HL-60/S4 treated with phorbol 12-myristate 13-acetate at 8.2 ng/mL for 4 days and 3 days (cell line): Measurements from ENCODE around the gene CSNK1G1.
"Not testable (repeated sequence)": the region's sequence is repeated elsewhere in the genome, so short reads cannot be mapped to it uniquely, and the experiment has no call there.

Experiments
- in situ Hi-C: fragments of 300-500 bp; cut with MboI; formaldehyde crosslinking; loops from 2 replicates; pipeline ENCODE4 v1.15.0; 2022; ENCODE audit warnings: low sequenced_read_pairs

CSNK1G1 gene

GRCh38 chr15:64351265-64351664 is 4.7 kb downstream of the CSNK1G1 start:
- in situ Hi-C loops, result no loop called here

DNA sequence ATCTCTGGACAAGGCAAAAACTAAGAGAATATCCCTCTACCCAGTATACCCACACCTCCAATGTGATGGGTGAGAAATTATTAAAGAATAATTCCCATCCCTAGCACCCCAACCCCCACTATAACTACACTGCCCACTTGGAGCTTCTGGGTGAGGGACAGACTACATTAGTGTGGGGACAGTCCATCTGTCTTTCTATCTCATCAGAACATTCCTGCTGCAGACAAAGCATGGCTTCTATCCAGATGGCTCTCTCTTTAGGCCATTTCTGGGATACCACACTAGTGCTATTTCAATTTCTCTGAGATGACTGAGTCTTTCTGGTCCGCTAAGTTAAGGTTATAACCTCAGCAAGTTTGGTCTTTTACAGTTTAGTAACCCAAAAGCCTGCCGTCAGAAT is 6.6 kb downstream of the CSNK1G1 start:
- in situ Hi-C loops, result no loop called here

GRCh38 chr15:64348455-64348854 is 7.5 kb downstream of the CSNK1G1 start:
- in situ Hi-C loops, result no loop called here

- in situ Hi-C loops, result not testable (repeated sequence)
These were observed 9.7 kb downstream of the CSNK1G1 start for GRCh38 chr15:64346242-64346641.

DNA sequence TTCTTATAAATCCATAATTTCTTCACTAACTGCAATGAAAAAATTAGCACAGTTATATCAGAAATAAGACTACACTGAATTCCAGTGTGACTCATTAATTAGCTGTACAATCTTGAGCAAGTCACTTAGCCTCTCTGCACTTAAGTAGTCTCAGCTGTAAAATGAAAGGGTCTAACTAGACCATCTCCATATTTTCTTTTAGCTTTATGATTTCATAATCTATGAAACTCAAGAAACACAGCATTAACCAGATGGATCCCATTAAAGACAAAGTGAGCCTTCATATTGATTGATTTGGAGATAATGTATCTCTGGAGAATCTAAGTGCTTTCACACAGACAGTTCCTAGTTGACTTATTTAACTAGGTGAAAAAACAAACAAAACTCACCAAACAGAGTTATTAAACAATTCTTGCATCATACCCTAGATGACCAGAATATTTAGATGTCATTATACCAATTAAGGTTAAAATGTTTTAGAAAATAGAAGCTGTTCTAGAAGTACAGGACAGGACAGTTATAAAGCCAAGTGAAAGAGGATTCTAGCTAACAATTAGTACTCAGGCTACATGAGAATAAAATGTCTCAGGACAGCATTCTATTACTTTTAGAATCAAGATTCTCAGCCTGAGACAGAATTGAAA is 11.2 kb downstream of the CSNK1G1 start:
- in situ Hi-C loops, result no loop called here

DNA sequence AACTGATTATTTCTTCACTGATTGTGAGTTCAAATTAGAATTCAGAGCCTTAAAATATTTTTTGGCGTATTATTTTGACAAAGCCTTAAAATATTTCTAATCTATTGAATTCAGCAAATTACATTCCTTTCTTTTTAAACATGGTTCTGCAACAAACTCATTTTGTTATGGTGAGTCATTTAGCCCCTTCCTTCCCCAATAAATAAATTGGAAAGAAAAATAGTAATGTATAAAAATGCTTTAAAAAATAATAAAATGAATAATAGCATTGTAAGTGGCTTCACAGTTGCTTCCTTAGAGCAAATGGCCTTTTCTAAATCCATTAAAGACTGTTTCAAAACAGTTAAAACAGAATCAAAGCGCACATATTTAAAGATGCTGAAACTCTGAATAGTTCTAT is 12.1 kb downstream of the CSNK1G1 start:
- in situ Hi-C loops, result no loop called here

DNA sequence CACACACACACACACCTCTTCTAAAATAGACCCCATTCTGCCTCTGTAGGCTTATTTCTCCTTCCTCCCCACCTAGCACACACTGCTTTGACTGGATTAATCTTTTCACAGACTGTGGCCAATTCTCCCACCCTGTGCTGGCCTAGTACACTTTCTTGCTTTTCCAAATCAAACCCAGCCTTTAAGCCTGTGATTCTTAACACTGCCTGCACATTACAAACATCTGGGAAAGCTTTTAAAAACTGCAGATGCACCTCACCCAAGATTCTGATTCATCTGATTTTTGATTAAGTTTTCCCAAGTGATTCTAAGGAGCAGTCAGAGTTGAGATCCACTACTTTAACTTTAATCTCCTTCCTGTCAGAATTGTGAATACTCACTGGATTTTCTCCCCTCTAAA is 12.8 kb downstream of the CSNK1G1 start:
- in situ Hi-C loops, result no loop called here

DNA sequence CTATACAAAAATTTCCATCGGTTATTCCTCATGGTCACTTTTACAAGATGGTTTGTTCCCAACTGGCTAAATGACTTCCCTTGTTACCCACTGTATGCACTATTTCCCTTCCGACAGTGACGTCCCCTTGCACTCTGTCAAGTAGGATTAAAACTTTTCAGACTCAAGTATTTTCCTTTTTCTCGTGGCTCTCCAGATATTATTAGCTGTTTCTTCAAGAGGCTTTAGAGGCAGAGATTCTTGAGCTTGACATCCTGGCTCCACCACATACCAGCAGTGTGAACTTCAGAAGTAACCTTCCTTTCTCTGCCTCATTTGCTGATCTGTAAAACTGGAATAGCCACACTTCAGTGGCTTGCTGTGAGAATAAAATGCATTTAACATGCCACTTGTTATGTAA is 14.0 kb downstream of the CSNK1G1 start:
- in situ Hi-C loops, result no loop called here

DNA sequence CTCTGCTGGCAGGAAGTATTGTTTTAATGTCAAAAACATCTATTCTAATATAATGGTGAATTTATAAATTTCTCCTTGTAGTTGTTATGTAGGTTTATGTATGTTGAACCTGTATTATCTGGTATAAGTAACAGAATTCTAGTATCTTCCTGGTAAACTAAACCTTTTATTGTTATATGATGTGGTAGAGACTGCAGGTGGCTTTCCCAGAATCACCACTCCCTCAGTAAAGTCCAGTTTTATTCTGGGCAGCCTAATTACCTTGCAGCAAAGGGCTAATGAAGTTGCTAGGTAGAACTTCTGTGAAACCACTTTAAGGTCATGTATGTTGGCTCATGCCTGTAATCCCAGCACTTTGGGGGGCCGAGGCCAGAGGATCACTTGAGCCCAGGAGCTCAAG is 15.6 kb downstream of the CSNK1G1 start:
- in situ Hi-C loops, result no loop called here

GRCh38 chr15:64337761-64338160 is 18.2 kb downstream of the CSNK1G1 start:
- in situ Hi-C loops, result no loop called here

GRCh38 chr15:64333986-64334929 is 21.7 kb downstream of the CSNK1G1 start:
- in situ Hi-C loops, result no loop called here

GRCh38 chr15:64333516-64333915 is 22.5 kb downstream of the CSNK1G1 start:
- in situ Hi-C loops, result no loop called here

- in situ Hi-C loops, result not testable (repeated sequence)
These were observed 24.3 kb downstream of the CSNK1G1 start for GRCh38 chr15:64331668-64332067.

- in situ Hi-C loops, result not testable (repeated sequence)
These were observed 29.0 kb downstream of the CSNK1G1 start for GRCh38 chr15:64326975-64327374.

DNA sequence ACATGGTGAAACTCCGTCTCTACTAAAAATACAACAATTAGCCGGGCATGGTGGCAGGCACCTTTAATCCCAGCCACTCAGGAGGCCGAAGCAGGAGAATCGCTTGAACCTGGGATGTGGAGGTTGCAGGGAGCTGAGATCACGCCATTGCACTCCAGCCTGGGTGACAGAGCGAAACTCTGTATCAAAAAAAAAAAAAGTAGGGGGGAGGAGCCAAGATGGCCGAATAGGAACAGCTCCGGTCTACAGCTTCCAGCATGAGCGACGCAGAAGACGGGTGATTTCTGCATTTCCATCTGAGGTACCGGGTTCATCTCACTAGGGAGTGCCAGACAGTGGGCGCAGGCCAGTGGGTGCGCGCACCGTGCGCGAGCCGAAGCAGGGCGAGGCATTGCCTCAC is 29.5 kb downstream of the CSNK1G1 start:
- in situ Hi-C loops, result not testable (repeated sequence)

DNA sequence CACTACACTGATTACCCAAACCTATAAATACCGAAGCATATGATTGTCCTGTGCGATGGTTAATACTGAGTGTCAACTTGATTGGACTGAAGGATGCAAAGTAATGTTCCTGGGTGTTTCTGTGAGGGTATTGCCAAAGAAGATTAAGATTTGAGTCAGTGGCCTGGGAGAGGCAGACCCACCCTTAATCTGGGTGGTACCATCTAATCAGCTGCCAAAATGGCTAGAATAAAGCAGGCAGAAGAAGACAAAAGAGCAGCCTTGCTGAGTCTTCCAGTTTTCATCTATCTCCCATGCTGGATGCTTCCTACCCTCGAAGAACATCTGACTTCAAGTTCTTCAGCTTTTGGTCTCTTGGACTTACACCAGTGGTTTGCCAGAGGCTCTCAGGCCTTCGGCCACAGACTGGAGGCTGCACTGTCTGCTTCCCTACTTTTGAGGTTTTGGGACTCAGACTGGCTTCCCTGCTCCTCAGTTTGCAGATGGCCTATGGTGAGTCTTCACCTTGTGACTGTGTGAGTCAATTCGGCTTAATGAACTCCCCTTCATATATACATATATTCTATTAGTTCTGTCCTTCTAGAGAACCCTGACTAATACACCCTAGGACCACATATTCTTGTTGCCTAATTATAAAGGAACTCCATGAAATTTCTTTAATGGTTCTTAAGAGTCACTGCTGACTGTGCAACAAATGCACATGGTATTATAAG is 31.7 kb downstream of the CSNK1G1 start:
- in situ Hi-C loops, result no loop called here

DNA sequence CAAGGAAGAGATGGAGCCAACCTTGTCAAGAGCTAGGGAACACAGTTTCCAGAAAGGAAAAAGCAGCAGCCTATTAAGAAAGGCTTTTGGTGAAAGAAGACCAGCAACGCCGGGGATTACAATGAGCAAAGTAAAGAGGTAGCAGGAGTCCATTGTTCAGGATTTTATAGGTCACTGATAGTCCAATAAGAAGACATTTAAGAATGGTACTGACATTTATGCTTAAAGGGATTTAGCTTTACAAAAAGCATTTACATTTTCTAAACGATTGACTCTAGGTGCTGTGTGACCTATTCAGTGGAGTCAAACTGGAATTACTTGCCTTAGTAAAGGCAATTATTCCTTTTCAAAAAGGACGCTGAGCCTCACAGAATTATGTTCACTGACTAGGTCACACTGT is 40.8 kb downstream of the CSNK1G1 start:
- in situ Hi-C loops, result no loop called here

GRCh38 chr15:64314456-64314855 is 41.5 kb downstream of the CSNK1G1 start:
- in situ Hi-C loops, result no loop called here

GRCh38 chr15:64311566-64311965 is 44.4 kb downstream of the CSNK1G1 start:
- in situ Hi-C loops, result no loop called here

GRCh38 chr15:64310036-64310435 is 45.9 kb downstream of the CSNK1G1 start:
- in situ Hi-C loops, result no loop called here

- in situ Hi-C loops, result no loop called here
These were observed 50.7 kb downstream of the CSNK1G1 start for GRCh38 chr15:64305261-64305660.

- in situ Hi-C loops, result no loop called here
These were observed 66.4 kb downstream of the CSNK1G1 start for GRCh38 chr15:64289550-64289949.
